Measurements from ENCODE around the gene ZC3H18.
"Not testable (repeated sequence)": the region's sequence is repeated elsewhere in the genome, so short reads cannot be mapped to it uniquely, and the experiment has no call there.

The ZC3H18 gene

GRCh38 chr16:88654363-88655052 lies 84.3 kb downstream of the ZC3H18 start:
- no peak for DNase-seq (ENCODE audit: low spot score)

DNA sequence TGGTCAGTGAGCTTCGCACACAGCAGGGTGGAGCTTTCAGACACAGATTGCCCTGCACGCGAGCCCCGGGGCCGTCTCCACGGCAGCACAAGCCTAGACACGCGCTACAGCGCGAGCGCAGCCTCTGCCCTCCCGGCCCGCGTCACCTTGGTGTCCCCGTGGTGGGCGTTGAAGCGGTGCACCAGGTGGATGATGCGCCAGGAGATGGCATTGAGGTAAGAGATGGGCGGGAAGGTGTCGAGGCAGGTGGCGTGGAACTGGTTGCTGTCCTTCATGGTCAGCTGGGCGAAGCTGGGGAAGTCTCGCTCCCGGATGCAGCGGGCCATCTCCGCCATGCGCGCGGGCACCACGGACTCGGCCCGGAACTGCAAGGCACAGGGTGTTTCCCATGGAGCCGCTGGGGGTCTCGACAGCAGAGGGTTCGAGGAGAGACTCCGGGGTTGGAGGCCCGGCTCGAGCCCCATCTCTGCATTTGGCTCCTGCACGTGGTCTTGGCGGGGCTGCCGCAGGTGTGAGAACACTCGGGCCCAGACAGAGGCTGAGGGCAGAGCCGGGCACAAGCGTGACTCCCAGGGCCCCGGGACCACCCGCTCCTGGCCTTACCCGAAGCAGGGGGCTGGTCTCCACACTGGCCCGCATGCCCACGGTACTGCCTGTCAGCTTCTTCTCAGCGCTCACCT lies 85.0 kb downstream of the ZC3H18 start:
- DNase-seq (ENCODE audit: low spot score): no peak

GRCh38 chr16:88655733-88656281 lies 85.6 kb downstream of the ZC3H18 start:
- no peak for DNase-seq (ENCODE audit: low spot score)

- DNase-seq (ENCODE audit: low spot score): no peak
These were observed 86.2 kb downstream of the ZC3H18 start for GRCh38 chr16:88656291-88656980.

GRCh38 chr16:88657371-88657770 lies 87.2 kb downstream of the ZC3H18 start:
- DNase-seq (ENCODE audit: low spot score): no peak

DNA sequence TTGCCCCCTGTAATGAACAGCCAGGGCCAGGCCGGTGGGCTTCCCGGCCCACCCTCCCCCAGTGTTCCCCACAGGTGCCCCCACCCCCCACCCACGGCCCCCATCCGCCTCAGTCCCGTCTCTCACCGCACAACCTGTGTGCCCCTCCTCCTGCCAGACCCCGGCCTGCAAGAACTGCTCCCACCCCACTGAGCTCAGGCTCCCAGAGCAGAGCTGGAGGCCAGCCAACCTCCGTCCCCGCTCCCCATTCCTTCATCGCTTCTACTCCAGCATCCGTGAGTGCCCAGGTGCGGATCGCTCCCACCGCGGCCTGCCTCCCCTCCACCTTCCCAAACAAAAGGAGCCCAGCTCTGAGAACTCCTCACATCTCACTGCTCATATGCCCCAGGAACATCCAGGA lies 88.5 kb downstream of the ZC3H18 start:
- DNase-seq (ENCODE audit: low spot score): no peak

- no peak for DNase-seq (ENCODE audit: low spot score)
These were observed 89.0 kb downstream of the ZC3H18 start for GRCh38 chr16:88659160-88659559.

DNA sequence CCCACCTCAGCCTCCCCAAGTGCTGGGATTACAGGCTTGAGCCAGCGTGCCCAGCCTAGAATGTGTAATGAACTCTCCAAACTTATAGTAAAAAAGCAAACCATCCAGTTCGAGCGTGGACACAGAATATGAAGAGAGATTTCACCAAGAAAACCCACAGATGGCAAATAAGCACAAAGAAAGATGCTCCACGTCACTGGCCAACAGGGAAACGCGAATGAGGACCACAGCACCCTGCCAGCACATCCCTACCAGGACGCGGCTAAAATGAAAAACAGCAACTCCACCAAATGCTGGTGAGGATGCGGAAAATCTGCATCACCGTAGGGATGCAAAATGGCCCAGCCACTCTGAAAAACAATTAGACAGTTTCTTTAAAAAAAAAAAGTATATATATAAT lies 91.3 kb downstream of the ZC3H18 start:
- no peak for DNase-seq (ENCODE audit: low spot score)

DNA sequence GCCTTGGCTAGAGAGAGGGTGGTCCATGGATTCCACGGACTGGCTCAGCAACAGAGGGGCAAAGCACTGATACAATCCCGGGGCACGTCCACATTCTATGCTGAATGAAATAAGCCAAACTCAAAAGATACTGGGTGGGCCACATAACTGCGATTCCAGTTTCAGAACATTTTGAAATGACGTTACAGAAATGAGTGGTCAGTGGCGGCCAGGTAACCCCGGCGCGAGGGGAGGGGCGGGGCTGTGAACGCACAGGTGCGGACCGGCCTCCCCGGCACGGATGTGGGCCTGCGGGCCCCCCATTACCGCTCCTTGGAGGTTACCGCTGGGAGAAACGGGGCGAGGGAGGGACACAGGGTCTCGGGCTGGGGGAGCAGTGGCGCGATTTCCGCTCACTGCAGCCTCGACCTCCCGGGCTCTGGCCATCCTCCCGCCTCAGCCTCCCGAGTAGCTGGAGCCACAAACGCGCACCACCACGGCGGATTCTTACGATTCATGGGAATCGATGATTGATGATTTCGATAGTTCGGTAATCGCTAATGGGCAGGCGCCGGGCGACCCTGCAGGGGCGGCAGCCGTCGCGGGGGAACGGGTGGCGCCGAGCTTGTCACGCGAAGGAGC lies 92.1 kb downstream of the ZC3H18 start:
- no peak for DNase-seq (ENCODE audit: low spot score)

DNA sequence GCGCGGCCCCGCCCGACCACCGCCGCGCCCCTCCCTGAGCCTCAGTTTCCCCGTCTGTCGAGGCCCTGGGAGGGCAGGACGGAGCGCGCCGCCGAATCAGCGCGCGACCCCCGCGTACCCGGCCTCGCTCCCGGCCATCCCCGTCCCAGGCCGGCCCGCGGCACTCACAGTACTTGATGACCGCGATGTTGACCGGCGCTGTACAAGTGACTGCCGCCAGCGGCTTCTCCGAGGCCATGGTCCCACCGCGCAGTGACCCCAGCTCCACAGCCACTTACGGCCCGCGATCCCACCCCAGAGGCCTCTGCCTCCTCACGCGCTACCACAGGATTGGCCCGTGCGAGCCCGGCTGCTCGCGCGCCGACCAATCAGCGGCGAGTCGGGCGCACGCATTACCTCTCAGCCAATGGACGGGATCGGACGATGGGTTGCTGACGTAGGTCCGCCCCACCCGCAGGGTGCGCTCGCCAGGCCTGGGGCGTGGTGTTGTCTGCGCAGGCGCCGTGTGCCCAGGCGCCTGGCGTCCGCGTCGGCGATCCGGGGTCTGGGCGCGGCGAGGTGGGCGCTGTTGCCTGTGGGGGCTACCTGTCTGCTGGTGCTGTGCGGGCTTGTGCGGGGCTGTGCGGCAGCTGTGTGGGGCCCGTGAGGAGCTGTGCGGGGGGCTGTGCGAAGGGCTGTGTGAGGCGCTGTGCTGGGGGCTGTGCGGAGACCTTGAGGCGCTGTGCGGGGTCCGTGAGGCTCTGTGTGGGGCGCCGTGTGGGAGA lies 92.8 kb downstream of the ZC3H18 start, which contains the start of gene MVD:
Gene MVD, minus strand, starts transcription at position 249 of the 764 bp plus-strand sequence. Its CDS starts 11 bp downstream, at position 238.
- peak; percentile 99 for DNase-seq (ENCODE audit: low spot score)

DNA sequence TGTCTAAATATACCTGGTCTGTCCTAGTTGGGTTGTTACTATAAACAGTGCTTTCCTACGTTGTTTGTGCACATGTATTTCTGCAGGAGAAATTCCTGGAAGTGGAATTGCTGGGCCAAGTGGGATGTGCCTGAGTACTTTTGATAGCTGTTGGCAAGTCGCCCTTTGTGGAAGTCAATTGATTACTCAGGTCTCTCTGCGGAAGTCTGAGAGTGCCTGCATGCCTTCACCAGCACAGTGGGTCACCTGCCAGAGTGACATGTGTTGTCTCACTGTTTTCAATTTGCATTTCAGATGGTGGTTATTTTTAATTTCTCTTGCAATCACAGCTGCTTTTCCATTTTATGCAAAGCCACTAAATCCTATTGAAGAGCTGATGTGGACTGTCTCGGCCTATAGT lies 94.9 kb downstream of the ZC3H18 start:
- no peak for DNase-seq (ENCODE audit: low spot score)

GRCh38 chr16:88665570-88665969 lies 95.4 kb downstream of the ZC3H18 start:
- DNase-seq (ENCODE audit: low spot score): no peak

- DNase-seq (ENCODE audit: low spot score): no peak
These were observed 97.3 kb downstream of the ZC3H18 start for GRCh38 chr16:88667461-88667860.

- DNase-seq (ENCODE audit: low spot score): not testable (repeated sequence)
These were observed 99.3 kb downstream of the ZC3H18 start for GRCh38 chr16:88669493-88669892.

DNA sequence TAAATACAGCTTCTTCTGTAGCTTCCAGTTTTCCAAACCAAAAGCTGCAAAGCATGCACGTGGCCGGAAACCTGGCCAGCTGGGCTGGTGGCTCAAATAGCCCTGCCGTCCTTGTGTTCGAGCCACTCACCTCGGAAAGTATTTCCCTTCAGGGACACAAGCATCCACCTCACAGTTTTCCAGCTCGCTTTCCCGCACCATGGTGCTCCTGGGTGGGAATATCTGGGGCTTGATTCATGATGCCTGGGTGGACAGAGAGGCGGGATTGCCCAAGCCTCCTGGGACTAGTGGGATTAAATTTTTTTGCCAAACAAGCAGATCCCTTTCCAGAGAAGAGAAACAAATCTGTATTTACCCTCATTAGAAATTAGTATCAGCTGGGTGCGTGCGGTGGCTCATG lies 99.8 kb downstream of the ZC3H18 start:
- no peak for DNase-seq (ENCODE audit: low spot score)

- DNase-seq (ENCODE audit: low spot score): no peak
These were observed 101.6 kb downstream of the ZC3H18 start for GRCh38 chr16:88671806-88672205.

DNA sequence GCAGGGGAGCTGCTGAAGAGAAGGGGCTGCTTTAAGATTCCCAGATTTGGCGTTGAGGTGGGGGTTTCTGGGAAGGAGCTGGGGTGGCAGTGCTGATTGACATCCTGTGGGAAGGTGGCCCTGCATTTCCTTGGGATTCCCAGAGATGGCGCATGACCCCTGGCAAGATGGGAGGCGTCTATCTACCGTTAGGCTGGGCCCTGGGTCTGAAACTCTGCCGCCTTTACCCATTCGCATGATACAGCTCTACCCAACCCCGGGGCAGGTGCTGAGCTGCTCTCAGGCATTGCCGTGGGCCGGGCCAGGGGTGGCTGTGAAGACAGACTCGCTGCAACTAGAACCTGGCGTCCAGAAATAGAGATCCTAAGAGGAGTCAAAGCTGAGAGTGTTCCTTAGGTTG lies 102.6 kb downstream of the ZC3H18 start:
- DNase-seq (ENCODE audit: low spot score): no peak

DNA sequence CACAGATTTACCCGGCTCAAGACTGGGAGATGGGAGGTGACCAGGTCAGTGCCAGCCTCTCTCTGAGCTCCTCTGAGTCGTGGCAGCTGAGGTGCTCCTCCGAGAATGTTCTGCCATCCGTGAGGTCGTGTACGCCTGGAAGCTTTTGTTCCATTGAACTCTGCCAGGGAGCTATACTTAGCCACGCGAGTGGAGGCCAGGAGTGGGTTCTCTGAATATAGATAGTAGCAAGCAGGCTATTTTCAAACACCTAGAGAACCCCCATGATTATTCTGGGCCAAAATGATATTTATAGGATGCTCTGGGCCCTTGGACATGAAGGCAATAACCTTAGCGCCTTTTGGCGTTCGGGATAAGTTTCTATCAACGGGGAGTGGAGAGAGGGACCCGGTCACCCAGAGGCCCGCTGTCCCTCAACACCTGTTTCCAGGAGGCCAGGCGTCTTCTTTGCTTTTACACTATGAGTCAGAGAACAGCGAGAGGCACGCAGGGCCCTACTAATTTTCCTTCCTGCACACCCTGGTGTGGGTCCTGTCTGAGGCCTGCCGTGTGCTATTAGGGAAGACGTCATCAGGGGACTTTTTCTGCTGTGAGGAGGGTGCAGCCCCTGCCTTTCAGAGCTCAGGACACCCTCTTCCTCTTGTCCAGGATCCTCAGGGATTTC lies 103.6 kb downstream of the ZC3H18 start:
- DNase-seq (ENCODE audit: low spot score): no peak

GRCh38 chr16:88676502-88677242 lies 106.5 kb downstream of the ZC3H18 start:
- DNase-seq (ENCODE audit: low spot score): no peak

DNA sequence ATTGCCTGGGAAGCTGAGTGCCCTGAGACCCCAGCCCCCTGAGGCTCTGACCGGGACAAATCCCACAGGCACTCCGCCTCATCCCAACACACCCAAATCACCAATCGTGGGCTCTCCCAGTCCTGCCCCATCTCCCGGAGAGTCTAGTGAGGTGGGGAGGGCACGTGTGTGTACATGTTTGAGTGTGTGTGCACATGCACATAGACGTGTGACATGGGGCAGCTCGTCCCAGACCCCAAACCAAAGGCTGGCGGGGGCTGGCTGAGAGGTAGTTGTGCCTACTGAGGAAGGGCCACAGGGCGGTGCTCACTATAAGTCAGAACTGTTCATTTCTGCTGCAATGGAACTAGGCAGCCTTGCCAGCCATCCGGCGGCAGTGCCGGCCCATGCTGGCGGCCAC lies 107.5 kb downstream of the ZC3H18 start:
- DNase-seq (ENCODE audit: low spot score): no peak
